Fibroblast of lung (primary cell): Measurements from ENCODE around the gene MUC6. TPM values are rescaled to one million over a fixed set of nuclear protein-coding genes. Genes with fewer than 3 reads are reported as not detected.
A peak's percentile ranks its signal among the peaks of the same experiment; 100 is the strongest.

Experiments
- DNase-seq, 2 donors: peaks; one replicate each; pipeline versions ENCODE4 v3.0.0 to v3.0.0-alpha.2; 2010; ENCODE audit warnings: low read depth in 2 of 2
- H2AFZ ChIP-seq: 2 replicates; pipeline ENCODE4 v1.5.1; 2012; ENCODE audit warnings: low read length, control low read depth, inconsistent platforms
- H3K27ac ChIP-seq: 2 replicates; pipeline ENCODE4 v1.5.1; 2011; ENCODE audit warnings: low read length, control low read depth; ENCODE audit not compliant: insufficient read depth
- H3K27me3 ChIP-seq: 2 replicates; pipeline ENCODE4 v1.5.1; 2011; ENCODE audit warnings: mild to moderate bottlenecking, low read length; ENCODE audit not compliant: control insufficient read depth, insufficient read depth
- H3K36me3 ChIP-seq: 2 replicates; pipeline ENCODE4 v1.5.1; 2011; ENCODE audit warnings: low read length; ENCODE audit not compliant: control insufficient read depth, insufficient read depth
- H3K4me1 ChIP-seq: 2 replicates; pipeline ENCODE4 v1.5.1; 2011; ENCODE audit warnings: low read length; ENCODE audit not compliant: control insufficient read depth, insufficient read depth; ENCODE audit errors: extremely low read depth
- H3K4me2 ChIP-seq: 2 replicates; pipeline ENCODE4 v1.5.1; 2011; ENCODE audit warnings: low read length, control low read depth; ENCODE audit not compliant: insufficient read depth; ENCODE audit errors: extremely low read depth
- H3K4me3 ChIP-seq, 4 experiments: fragments of 200-600 bp in 1 of 4; sonication (generic) in 1 of 4; replicated peaks in 1 of 4; 2 replicates each; pipeline ENCODE4 v1.5.1; 2011 to 2016; ENCODE audit warnings: low read length in 4 of 4, low read depth in 3 of 4, mild to moderate bottlenecking in 3 of 4, control low read depth in 2 of 4, inconsistent platforms in 1 of 4, mixed read lengths in 1 of 4; ENCODE audit not compliant: insufficient read depth in 1 of 4; ENCODE audit errors: control extremely low read depth in 1 of 4
- H3K79me2 ChIP-seq: 2 replicates; pipeline ENCODE4 v1.5.1; 2012; ENCODE audit warnings: mild to moderate bottlenecking, low read length, inconsistent platforms; ENCODE audit not compliant: control insufficient read depth, insufficient read depth
- H3K9ac ChIP-seq: 2 replicates; pipeline ENCODE4 v1.5.1; 2011; ENCODE audit warnings: mild to moderate bottlenecking, low read length, control low read depth; ENCODE audit not compliant: insufficient read depth
- H3K9me3 ChIP-seq: 2 replicates; pipeline ENCODE4 v1.5.1; 2012; ENCODE audit warnings: low read depth, low read length; ENCODE audit not compliant: control insufficient read depth, insufficient read depth
- H4K20me1 ChIP-seq: 2 replicates; pipeline ENCODE4 v1.5.1; 2011; ENCODE audit warnings: low read length; ENCODE audit not compliant: control insufficient read depth, insufficient read depth; ENCODE audit errors: extremely low read depth
- CTCF ChIP-seq, 2 donors: IDR thresholded peaks in 1 of 2; conservative IDR thresholded peaks in 1 of 2; 1 replicate in 1 of 2; 2 replicates in 1 of 2; pipeline ENCODE4 v1.5.1; 2011 to 2012; ENCODE audit warnings: low read length in 2 of 2, control low read depth in 1 of 2, inconsistent platforms in 1 of 2, low read depth in 1 of 2, mild to moderate bottlenecking in 1 of 2
- EZH2 ChIP-seq: IDR thresholded peaks from 2 replicates; pipeline ENCODE4 v1.5.1; 2012; ENCODE audit warnings: low read length, control low read depth, mild to moderate bottlenecking; ENCODE audit errors: missing control alignments
- polyA plus RNA-seq, 2 donors: library from polyadenylated mRNA; depleted of rRNA in 1 of 2; stranded (reverse) in 1 of 2; unstranded in 1 of 2; fragments of >200 nt; gene quantifications; 2 replicates each; pipeline ENCODE4 v1.2.1, GENCODE V29; 2011 to 2012; ENCODE audit warnings: missing spikeins in 1 of 2
- total RNA-seq: library from RNA; depleted of rRNA; stranded (reverse); fragments of >200 nt; gene quantifications from 2 replicates; pipeline ENCODE4 v1.2.1, GENCODE V29; 2014

Gene MUC6
- total and polyA plus RNA-seq, 2 donors (not counting 1 experiment from before 2014, with no cell fraction given) = not detected

GRCh38 chr11:1055990-1056771 is 19.7 kb upstream of the MUC6 start:
- no peak overlapping the region for H2AFZ ChIP-seq
- no peaks in the 10 kb centered on the region for H3K79me2 ChIP-seq
- no peaks in the 10 kb centered on the region for H3K9me3 ChIP-seq
- peaks cover 12% of the 10 kb centered on the region for H3K27me3 ChIP-seq
- no peaks in the 10 kb centered on the region for H3K4me1 ChIP-seq
- no peak for DNase-seq
- H3K36me3 ChIP-seq = no peaks in the 10 kb centered on the region
- no peak overlapping the region for H3K27ac ChIP-seq
- H3K4me2 ChIP-seq = no peak overlapping the region
- no peak for TF ChIP-seq CTCF (conservative IDR thresholded peaks at IDR 0.05 in 1 of 2, IDR thresholded peaks at IDR 0.05 in 1 of 2; ENCODE audit: low read depth in 1 of 2, low read length in 2 of 2)
- no peak for TF ChIP-seq EZH2
- H3K4me3 ChIP-seq = no peak overlapping the region
- no peaks in the 10 kb centered on the region for H4K20me1 ChIP-seq
- H3K9ac ChIP-seq = peak overlapping the region; percentile 7

- DNase-seq = no peak
- Histone ChIP-seq H3K4me2 (no peak overlapping the region), H3K9ac (no peak overlapping the region), H3K4me1 (no peaks in the 10 kb centered on the region), H3K79me2 (no peaks in the 10 kb centered on the region), H3K4me3 (no peak overlapping the region), H3K27me3 (peaks cover 12% of the 10 kb centered on the region), H3K27ac (no peak overlapping the region), H2AFZ (no peak overlapping the region), H3K9me3 (no peaks in the 10 kb centered on the region), H4K20me1 (no peaks in the 10 kb centered on the region), H3K36me3 (no peaks in the 10 kb centered on the region)
- no peak for TF ChIP-seq CTCF (conservative IDR thresholded peaks at IDR 0.05 in 1 of 2, IDR thresholded peaks at IDR 0.05 in 1 of 2; ENCODE audit: low read depth in 1 of 2, low read length in 2 of 2)
- TF ChIP-seq EZH2 = no peak
Observed at GRCh38 chr11:1055109-1055703, 18.7 kb upstream of the MUC6 start.

GRCh38 chr11:1054143-1055108 is 17.9 kb upstream of the MUC6 start:
- Histone ChIP-seq H3K4me2 (no peak overlapping the region), H3K9me3 (no peaks in the 10 kb centered on the region), H2AFZ (no peak overlapping the region), H3K9ac (no peak overlapping the region), H3K36me3 (no peaks in the 10 kb centered on the region), H3K4me3 (no peak overlapping the region), H3K27ac (no peak overlapping the region), H3K79me2 (no peaks in the 10 kb centered on the region), H4K20me1 (no peaks in the 10 kb centered on the region), H3K27me3 (peaks cover 17% of the 10 kb centered on the region), H3K4me1 (no peaks in the 10 kb centered on the region)
- TF ChIP-seq EZH2 (no peak), CTCF (conservative IDR thresholded peaks at IDR 0.05 in 1 of 2, IDR thresholded peaks at IDR 0.05 in 1 of 2; ENCODE audit: low read depth in 1 of 2, low read length in 2 of 2) (no peak)
- no peak for DNase-seq
